ENCODE data around the gene ZNF516. TPM values are rescaled to one million over a fixed set of nuclear protein-coding genes. Genes with fewer than 3 reads are reported as not detected.

Gene ZNF516
- total RNA-seq, 2 experiments from 2014 or later = 7.4 to 8.4 TPM

DNA sequence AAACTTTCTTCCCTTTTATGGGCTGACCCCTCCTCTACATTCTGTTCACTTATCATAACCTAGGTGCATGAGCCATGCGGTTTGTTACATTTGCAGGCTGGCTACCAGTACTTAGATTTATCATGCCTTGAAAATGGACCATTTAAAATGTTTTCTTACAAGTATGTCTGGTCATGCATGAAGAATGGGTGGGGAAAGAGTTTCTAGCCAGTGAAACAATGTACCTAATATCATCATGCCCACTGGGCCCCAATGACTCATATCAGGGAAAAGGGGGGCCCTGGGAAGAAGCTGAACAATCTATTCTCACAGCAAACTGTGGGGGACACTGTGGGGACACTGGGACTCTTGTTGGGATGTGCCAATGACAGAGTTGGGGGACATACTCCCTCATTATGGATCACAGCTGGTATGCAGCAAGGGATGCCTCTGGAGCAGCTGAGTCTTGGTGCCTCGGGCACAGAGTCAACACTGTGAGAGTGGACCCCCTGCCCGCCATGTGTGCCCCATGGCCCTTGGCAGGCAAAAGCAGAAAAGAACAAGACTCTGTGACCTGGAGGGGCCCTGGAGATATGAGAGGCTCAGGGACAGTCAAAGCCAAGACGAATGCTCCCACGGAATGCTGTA is 156.3 kb downstream of the ZNF516 start:
- Mint-ChIP-seq H3K27me3 (ENCODE audit: low read depth) (peaks cover 2% of the 10 kb centered on the region), H3K4me3 (no peak overlapping the region), H3K36me3 (ENCODE audit: low read depth) (no peaks in the 10 kb centered on the region), H3K4me1 (ENCODE audit: low read depth) (no peaks in the 10 kb centered on the region), H3K9me3 (peaks cover 6% of the 10 kb centered on the region), H3K27ac (no peak overlapping the region)
- no peak for DNase-seq
- intact Hi-C loops (cut with micrococcal nuclease) = no loop called here
- CTCF ChIA-PET = interaction anchor here (0.5 to 1.3 kb wide), 2 partner anchors 10 to 1787 kb away, joined by 4 read pairs; no protein-coding TSS in a partner anchor

DNA sequence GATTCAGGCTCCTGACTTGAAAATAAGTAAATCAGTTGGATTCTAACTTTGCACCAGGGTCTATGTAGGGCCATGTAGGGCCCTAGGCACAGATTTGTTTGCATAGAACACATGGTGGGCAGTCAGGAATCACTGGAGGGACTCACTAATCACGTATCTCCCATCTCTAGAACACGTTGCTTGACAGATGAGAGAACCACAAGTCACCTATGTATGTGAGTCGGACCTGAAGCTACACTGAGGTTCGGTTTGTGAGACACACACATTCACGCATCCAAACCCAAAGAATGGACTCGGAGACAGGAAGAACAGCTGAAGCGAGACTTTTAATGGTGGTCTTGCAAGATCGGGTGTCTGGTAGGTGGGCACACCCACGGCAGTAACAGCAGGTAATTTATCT is 157.0 kb downstream of the ZNF516 start:
- Mint-ChIP-seq H3K27ac (no peak overlapping the region), H3K27me3 (ENCODE audit: low read depth) (peaks cover 2% of the 10 kb centered on the region), H3K36me3 (ENCODE audit: low read depth) (no peaks in the 10 kb centered on the region), H3K9me3 (peaks cover 6% of the 10 kb centered on the region), H3K4me1 (ENCODE audit: low read depth) (no peaks in the 10 kb centered on the region), H3K4me3 (no peak overlapping the region)
- no peak for DNase-seq
- intact Hi-C loops (cut with micrococcal nuclease) = no loop called here
- CTCF ChIA-PET = interaction anchor here (0.5 kb wide), 1 partner anchor 1787 kb away, joined by 4 read pairs; no protein-coding TSS in a partner anchor

DNA sequence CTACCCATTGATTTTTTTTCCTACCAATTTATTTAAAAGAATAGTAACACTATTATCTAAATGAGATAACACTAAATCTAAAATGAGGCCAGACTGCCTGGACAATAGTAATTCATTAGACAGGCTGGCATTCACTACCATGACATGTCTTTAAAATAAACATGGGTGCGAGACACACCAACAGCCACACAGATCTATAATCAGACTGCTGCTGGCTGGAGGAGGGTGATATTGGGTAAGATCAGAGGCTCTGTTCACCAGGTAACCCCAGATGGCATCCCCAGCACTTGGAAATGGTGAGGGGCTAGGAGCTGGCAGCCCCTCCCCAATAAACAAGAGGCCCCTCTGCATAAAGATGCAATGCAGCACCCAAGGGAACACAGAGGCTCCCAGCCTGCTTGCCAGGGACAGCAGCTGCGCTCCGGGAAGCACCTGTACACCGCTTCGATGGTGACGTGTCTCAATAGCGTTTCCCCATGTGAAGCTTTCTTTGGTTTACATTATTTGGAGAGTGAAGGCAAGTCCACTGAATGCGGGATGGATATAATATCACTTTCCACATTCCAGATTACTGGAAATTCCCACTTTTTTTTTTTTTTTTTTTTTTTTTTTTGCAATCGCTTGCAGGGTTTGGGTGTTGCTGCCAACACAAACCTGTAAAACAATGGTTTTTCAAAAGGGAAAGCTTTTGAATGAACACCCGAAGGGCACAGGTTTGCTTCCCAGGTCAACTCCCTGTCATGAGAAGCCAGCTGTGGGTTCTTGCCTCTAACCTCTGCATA is 159.0 kb downstream of the ZNF516 start:
- H3K27me3 Mint-ChIP-seq (ENCODE audit: low read depth) = peaks cover 2% of the 10 kb centered on the region
- H3K36me3 Mint-ChIP-seq (ENCODE audit: low read depth) = no peaks in the 10 kb centered on the region
- H3K4me1 Mint-ChIP-seq (ENCODE audit: low read depth) = no peaks in the 10 kb centered on the region
- DNase-seq = no peak
- CTCF ChIA-PET = no interaction called here
- peaks cover 12% of the 10 kb centered on the region for H3K9me3 Mint-ChIP-seq
- no peak overlapping the region for H3K27ac Mint-ChIP-seq
- no peak overlapping the region for H3K4me3 Mint-ChIP-seq
- intact Hi-C loops (cut with micrococcal nuclease) = no loop called here

DNA sequence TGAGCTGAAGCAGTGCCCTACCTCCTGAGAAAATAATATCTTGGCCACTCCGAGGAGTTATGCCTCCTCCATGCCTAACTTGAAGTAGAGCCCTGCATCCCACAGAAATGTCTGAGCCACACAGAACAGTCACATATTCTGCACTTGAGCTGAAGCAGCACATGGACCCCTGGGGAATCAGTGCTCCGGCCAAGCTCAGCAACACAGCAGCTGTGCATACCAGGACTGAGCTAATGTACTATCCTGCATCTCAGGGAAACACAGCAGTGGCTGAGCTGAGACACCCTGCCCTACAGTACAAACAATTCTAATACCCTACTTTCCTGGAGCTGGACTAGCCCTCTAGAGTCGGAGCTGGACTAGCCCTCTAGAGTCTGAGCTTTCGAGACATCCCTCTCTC is 166.9 kb downstream of the ZNF516 start:
- intact Hi-C loops (cut with micrococcal nuclease) = no loop called here
- Mint-ChIP-seq H3K27ac (no peak overlapping the region), H3K36me3 (ENCODE audit: low read depth) (peaks cover 1% of the 10 kb centered on the region), H3K4me3 (no peak overlapping the region), H3K4me1 (ENCODE audit: low read depth) (no peaks in the 10 kb centered on the region), H3K27me3 (ENCODE audit: low read depth) (peaks cover 6% of the 10 kb centered on the region), H3K9me3 (peaks cover 19% of the 10 kb centered on the region)
- CTCF ChIA-PET = interaction anchor here (0.5 to 0.7 kb wide), 3 partner anchors 26 to 1516 kb away, joined by 3 read pairs; no protein-coding TSS in a partner anchor
- DNase-seq = no peak

DNA sequence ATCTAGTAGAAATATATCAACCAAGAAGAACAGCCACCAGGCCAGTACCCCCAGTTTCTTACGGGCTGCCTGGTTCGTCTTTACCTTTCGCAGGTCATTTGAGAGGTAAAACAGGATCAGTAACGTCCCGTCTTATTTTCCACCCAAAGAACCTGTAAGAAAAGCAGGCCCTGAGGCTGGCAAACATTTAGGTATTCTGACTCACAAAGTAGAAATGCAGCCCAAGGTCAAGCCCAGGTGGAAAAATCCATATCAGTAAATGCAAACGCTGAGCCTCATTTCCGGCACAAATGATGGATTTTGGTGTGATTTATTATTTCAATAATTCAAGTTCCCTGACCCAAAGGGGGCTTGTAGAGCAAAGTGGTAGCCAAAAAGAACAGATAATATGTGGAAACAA is 171.2 kb downstream of the ZNF516 start:
- intact Hi-C loops (cut with micrococcal nuclease) = no loop called here
- no peaks in the 10 kb centered on the region for H3K4me1 Mint-ChIP-seq (ENCODE audit: low read depth)
- H3K36me3 Mint-ChIP-seq (ENCODE audit: low read depth) = no peaks in the 10 kb centered on the region
- no peak for DNase-seq
- no peak overlapping the region for H3K4me3 Mint-ChIP-seq
- H3K27me3 Mint-ChIP-seq (ENCODE audit: low read depth) = peaks cover 9% of the 10 kb centered on the region
- no peak overlapping the region for H3K27ac Mint-ChIP-seq
- CTCF ChIA-PET = no interaction called here
- H3K9me3 Mint-ChIP-seq = no peaks in the 10 kb centered on the region

DNA sequence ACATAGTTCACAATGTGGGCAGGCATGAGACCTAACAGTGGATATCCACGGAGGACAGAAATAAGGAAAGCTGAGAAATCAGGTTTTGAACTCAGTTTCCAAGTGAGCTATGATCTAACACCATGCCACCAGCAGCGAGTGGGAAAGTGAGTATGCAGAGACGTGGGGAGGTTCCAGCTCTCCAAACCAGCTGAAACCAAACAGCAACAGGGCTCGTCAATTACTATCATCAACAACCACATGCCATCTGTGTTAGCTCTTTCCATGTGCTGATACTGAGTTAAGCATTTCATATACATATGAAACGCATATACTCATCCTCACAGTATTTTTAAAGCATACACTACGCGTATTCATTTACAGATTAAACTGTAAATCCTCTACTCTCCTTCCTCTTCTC is 172.4 kb downstream of the ZNF516 start:
- no peak overlapping the region for H3K27ac Mint-ChIP-seq
- peaks cover 5% of the 10 kb centered on the region for H3K27me3 Mint-ChIP-seq (ENCODE audit: low read depth)
- CTCF ChIA-PET = no interaction called here
- no peak for DNase-seq
- H3K9me3 Mint-ChIP-seq = no peaks in the 10 kb centered on the region
- no peak overlapping the region for H3K4me3 Mint-ChIP-seq
- H3K36me3 Mint-ChIP-seq (ENCODE audit: low read depth) = no peaks in the 10 kb centered on the region
- intact Hi-C loops (cut with micrococcal nuclease) = no loop called here
- H3K4me1 Mint-ChIP-seq (ENCODE audit: low read depth) = no peaks in the 10 kb centered on the region

DNA sequence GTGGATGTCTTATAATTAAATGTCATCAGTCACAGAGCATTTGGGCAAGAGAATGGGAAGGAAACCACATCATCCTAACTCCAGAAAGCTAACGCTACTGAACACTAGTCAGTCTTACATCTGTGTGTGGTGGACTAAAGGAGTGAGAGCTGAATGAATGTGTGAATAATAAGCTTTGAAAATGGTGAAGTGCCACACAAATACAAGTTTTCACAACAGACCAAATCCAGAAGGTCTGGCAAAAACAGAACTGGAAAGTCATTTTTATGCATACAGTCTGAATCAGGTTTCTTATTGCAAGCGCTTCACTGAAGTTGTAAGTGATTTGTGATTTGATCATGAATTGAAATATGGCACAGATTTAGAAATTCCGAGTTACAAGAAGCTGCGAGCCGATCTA is 175.7 kb downstream of the ZNF516 start:
- CTCF ChIA-PET = interaction anchor here (1.1 kb wide), 1 partner anchor 13 kb away, joined by 4 read pairs; no protein-coding TSS in a partner anchor
- H3K36me3 Mint-ChIP-seq (ENCODE audit: low read depth) = no peaks in the 10 kb centered on the region
- intact Hi-C loops (cut with micrococcal nuclease) = no loop called here

DNA sequence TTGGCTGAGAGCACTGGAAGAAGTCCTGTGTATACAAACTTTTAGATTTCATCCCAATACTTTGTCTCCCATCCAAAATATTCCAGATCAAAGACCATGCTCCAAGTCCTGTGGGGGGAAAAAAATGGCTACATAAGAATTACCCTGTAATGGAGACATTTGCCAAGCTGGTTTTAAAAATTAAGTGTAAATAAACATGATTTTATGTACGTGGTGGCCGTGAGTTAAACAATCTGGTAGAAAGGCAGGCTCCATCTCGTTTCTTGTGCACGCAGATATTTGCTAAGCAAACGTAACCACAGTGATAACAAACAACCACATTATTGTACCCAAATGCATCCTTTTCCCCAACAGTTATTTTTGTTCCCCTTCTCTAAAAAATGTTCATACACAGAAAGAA is 176.4 kb downstream of the ZNF516 start:
- CTCF ChIA-PET = no interaction called here
- no peaks in the 10 kb centered on the region for H3K4me1 Mint-ChIP-seq (ENCODE audit: low read depth)

More for the DNA sequence above, 175.7 kb downstream of the ZNF516 start:
- peaks cover 5% of the 10 kb centered on the region for H3K27me3 Mint-ChIP-seq (ENCODE audit: low read depth)
- no peak overlapping the region for H3K4me3 Mint-ChIP-seq
- DNase-seq = no peak
- no peaks in the 10 kb centered on the region for H3K4me1 Mint-ChIP-seq (ENCODE audit: low read depth)
- no peaks in the 10 kb centered on the region for H3K9me3 Mint-ChIP-seq
- no peak overlapping the region for H3K27ac Mint-ChIP-seq

DNA sequence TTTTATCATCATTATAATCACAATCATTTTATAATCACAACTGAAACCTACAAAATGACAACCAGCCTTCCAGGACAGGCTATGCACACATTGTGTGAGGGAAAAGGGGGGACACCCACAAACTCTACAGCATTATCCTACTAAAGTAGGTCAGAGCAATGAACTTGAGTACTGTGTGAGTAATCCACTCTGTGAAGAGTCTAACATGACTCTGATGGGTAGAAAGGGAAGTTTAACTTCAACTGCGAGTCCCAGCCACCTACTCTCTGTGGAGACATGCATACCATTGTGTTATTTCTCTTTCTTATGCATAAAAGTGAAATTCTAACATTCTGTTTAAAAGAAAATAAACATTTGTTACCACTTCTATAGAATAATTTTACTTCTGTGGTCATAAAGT is 177.9 kb downstream of the ZNF516 start:
- intact Hi-C loops (cut with micrococcal nuclease) = no loop called here
- DNase-seq = no peak
- Mint-ChIP-seq H3K9me3 (no peaks in the 10 kb centered on the region), H3K27ac (no peak overlapping the region), H3K4me3 (no peak overlapping the region), H3K4me1 (ENCODE audit: low read depth) (no peaks in the 10 kb centered on the region), H3K36me3 (ENCODE audit: low read depth) (no peaks in the 10 kb centered on the region), H3K27me3 (ENCODE audit: low read depth) (peaks cover 5% of the 10 kb centered on the region)
- CTCF ChIA-PET = no interaction called here

More for the DNA sequence above, 176.4 kb downstream of the ZNF516 start:
- Mint-ChIP-seq H3K27me3 (ENCODE audit: low read depth) (peaks cover 5% of the 10 kb centered on the region), H3K27ac (no peak overlapping the region), H3K9me3 (no peaks in the 10 kb centered on the region), H3K4me3 (no peak overlapping the region), H3K36me3 (ENCODE audit: low read depth) (no peaks in the 10 kb centered on the region)
- intact Hi-C loops (cut with micrococcal nuclease) = no loop called here
- DNase-seq = no peak

DNA sequence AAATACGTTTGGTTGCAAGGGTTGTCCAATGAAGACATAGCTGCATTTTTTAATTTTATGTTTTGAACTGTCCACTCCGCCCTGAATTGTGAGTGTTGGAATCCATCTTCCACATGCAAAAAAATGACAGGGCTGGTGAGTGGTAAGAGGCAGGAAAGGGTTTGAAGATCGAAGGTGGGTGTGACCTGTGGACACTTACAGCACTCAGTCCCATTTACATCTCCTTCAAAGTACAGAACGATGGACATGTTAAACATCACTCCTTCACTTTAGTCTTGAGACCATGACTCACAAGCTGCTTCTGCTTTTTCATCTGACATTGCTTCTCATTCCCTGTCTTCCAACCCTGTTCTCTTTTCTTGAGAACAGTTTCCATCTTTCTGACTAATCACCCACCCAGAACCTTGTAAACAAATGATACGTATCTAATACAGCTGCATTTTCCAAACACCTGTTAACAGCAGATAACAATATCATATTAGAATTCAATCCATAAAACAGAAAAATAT is 179.3 kb downstream of the ZNF516 start:
- CTCF ChIA-PET = interaction anchor here (0.6 kb wide), 1 partner anchor 10 kb away, joined by 3 read pairs; no protein-coding TSS in a partner anchor

DNA sequence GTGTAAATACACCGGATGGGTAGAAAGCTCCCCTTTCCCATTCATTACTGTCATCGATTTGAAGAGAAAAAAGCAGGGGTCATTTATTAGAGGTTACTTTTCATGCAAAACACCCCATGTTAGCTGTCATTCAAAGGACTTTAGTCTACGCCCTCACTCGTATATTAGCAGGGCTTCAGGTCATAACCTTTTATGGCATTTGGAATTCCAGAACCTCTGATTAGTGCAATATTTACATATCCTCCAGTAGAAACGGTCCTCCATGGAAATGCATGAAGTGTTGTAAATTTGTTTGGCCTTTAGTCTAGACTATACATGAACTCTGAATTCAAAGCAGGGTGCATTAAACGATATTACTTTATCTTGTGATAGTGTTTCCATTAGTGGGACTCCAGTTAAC is 180.5 kb downstream of the ZNF516 start:
- Mint-ChIP-seq H3K4me3 (no peak overlapping the region), H3K4me1 (ENCODE audit: low read depth) (no peaks in the 10 kb centered on the region), H3K36me3 (ENCODE audit: low read depth) (no peaks in the 10 kb centered on the region), H3K9me3 (no peaks in the 10 kb centered on the region), H3K27ac (no peak overlapping the region), H3K27me3 (ENCODE audit: low read depth) (no peaks in the 10 kb centered on the region)
- no peak for DNase-seq
- intact Hi-C loops (cut with micrococcal nuclease) = no loop called here
- CTCF ChIA-PET = no interaction called here

More for the DNA sequence above, 179.3 kb downstream of the ZNF516 start:
- intact Hi-C loops (cut with micrococcal nuclease) = no loop called here
- DNase-seq = no peak
- no peaks in the 10 kb centered on the region for H3K36me3 Mint-ChIP-seq (ENCODE audit: low read depth)
- H3K4me3 Mint-ChIP-seq = no peak overlapping the region
- H3K27ac Mint-ChIP-seq = no peak overlapping the region
- no peaks in the 10 kb centered on the region for H3K9me3 Mint-ChIP-seq
- no peaks in the 10 kb centered on the region for H3K4me1 Mint-ChIP-seq (ENCODE audit: low read depth)
- peaks cover 5% of the 10 kb centered on the region for H3K27me3 Mint-ChIP-seq (ENCODE audit: low read depth)

DNA sequence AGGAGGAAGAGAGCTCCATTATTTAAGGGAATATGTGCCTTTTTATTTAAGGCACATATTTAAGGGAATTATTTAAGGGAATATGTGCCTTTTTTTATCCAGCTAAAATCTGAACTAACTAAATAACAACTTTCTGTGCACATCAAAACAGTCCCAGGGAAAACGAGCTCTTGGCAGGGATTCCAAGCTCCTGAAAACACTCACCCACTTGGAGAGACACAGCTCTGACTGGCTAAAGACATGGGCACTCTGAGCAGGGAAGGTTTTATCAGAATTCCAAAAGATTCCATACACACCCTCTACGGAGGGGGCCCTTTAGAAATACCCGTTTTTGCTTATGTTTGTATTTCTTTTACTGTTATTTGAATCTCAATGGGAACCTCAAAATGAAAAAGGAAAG is 181.0 kb downstream of the ZNF516 start:
- Mint-ChIP-seq H3K4me1 (ENCODE audit: low read depth) (no peaks in the 10 kb centered on the region), H3K36me3 (ENCODE audit: low read depth) (no peaks in the 10 kb centered on the region), H3K27me3 (ENCODE audit: low read depth) (no peaks in the 10 kb centered on the region), H3K9me3 (no peaks in the 10 kb centered on the region), H3K4me3 (no peak overlapping the region), H3K27ac (no peak overlapping the region)
- intact Hi-C loops (cut with micrococcal nuclease) = no loop called here
- CTCF ChIA-PET = no interaction called here
- no peak for DNase-seq

Data from activated naive CD4-positive, alpha-beta T cell treated with anti-CD3 and anti-CD28 coated beads for 36 hours (primary cell).